Hematopoietic multipotent progenitor cell treated with erythropoietin and hydrocortisone succinate and interleukin-3 and kit ligand, for 17 days (in vitro differentiated cells): ENCODE data around the gene CHID1.

Experiments
- DNase-seq: peaks from one replicate; pipeline ENCODE4 v3.0.0-alpha.2; 2015; ENCODE audit warnings: low spot score

Gene CHID1

DNA sequence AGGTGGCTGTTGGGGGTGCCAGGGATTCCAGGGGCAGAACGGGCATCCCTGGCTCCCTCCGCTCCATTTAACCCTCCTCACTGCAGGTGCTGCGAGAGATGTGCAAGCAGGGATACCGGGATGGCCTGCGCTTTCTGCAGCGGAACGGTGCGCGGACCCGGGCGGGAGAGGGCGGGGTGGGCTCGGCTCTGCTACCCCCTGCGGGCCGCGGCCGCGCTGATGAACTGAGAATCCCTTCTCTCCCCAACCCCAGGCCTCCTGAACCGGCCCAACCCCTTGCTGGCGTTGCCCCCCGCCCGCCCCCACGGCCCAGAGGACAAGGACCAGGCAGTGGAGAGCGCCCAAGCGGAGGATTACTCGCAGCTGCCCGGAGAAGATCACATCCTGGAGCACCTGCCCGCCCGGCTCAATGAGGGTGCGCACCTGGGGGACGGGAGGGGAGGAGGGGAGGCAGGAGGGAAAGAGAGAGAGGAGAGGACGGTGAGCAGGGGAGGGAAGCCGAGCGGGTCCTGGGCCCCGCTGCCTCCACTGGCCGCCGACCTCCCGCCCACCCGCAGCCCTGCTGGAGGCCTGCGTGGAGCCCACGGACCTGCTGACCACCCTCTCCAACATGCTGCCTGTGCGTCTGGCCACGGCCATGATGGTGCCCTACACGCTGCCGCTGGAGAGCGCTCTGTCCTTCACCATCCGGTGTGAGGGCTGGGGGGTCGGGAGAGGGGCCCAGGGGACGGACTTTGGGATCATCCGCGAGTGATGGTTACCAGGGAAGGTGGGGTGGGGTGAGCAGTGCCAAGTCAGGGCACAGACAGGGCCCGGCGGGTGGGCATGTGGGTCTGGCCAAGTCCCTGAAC, 86.9 kb downstream of the CHID1 start:
- no peak for DNase-seq

GRCh38 chr11:821512-822371, 88.9 kb downstream of the CHID1 start:
- DNase-seq, result no peak

DNA sequence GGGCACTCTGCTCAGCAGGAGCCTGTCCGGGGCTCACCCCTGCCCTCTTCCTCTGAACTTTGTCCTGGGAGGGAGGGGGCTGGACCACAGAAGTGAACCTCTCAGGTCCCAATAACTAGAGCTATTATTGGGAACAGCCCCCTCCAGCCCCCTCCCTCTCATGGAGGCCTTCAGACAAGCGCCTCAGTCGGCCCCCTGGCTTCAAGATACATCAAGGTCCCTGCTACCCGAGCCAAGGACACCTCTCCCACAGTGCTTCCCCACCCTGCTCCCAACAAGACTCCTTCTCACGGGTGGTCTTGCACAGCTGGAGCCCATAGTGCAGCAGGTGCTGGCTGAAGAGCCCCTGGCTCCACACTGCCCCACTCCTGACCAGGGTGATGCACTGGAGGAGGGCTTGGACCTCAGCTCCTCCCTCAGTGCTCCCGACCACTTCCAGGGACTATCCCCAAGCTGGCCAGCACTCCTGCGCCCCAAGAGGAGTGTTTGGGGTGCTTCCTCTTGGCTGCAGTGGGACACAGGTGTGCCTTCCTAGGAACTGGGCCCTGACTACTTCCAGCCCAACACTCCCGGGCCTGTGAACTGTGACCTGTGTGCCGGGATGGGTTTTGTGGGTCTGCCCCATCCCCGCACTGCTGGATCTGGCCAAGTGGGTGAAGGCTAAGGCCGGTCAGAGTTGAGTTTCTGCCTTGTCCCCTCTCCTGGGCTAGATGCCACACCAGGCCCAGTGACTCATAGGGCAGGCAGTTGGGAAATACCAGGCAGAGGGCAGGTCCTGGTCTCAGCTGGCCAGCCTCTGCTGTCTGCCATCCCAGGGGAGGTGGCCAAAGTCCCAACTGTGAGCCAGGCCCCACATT, 89.7 kb downstream of the CHID1 start:
- DNase-seq, result peak; percentile 35

DNA sequence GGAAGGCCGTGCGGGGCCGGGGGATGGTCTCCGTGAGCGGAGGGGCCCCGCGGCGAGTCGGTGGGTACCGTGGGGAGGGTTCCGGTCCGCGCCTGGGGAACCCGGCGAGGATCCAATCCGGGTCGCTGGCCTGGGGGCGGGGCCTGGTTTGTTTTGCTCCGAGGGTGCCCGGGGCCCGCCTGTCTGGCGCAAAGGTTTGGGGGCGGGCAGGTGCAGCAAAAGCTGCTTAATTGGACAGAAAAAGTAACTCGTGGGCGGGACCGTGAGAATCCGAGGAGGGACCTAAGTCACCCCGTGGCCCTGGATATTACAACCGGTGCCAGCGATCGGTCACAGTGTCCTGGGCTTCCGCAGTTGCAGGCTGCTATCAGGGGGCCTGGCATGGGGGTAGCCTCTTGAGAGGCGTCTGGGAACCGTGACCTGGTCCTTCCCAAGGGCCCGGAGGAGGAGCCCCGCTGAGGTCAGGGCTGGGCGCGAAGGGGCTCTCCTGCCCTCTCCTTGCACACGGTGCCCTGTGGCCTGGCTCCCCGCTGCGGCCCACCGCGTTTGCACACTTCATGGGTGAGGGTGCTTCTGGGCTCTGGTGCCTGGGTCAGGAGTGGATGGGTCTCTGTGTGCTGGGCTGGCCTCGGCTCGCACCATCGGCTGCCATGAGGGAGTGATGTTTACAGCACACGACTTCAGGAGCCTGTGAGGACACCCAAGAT, 90.5 kb downstream of the CHID1 start:
- DNase-seq, result peak; percentile 93

- DNase-seq, result peak; percentile 93
These were observed 91.3 kb downstream of the CHID1 start for GRCh38 chr11:819129-819931.

GRCh38 chr11:818396-819128, 92.0 kb downstream of the CHID1 start, which contains the start of gene PNPLA2:
Gene PNPLA2, plus strand, starts transcription at chr11:818914. Its CDS starts 805 bp downstream, at chr11:819719.
- DNase-seq, result no peak
